Lower lobe of right lung (tissue), 2 donors: Measurements from ENCODE around the gene ATP6V1C2. TPM values are rescaled to one million over a fixed set of nuclear protein-coding genes. Genes with fewer than 3 reads are reported as not detected.

ENCODE experiments used
- ATAC-seq, 2 donors: fragments of 200-7000 bp; cut with Tn5 transposase; one replicate each; pipeline ENCODE4 v1.9.1; 2020 to 2022; ENCODE audit warnings: mild to moderate bottlenecking in 2 of 2, moderate library complexity in 2 of 2
- DNase-seq: peaks from one replicate; pipeline ENCODE4 v3.0.0-alpha.2; 2020
- H3K27ac ChIP-seq: fragments of 200-600 bp; one replicate; pipeline ENCODE4 v1.8.0; 2022
- H3K27me3 ChIP-seq: fragments of 200-600 bp; one replicate; pipeline ENCODE4 v1.8.0; 2022; ENCODE audit warnings: low read depth
- H3K36me3 ChIP-seq: fragments of 200-600 bp; one replicate; pipeline ENCODE4 v1.8.0; 2022; ENCODE audit warnings: mild to moderate bottlenecking
- H3K4me1 ChIP-seq: fragments of 200-600 bp; one replicate; pipeline ENCODE4 v1.8.0; 2022
- H3K4me3 ChIP-seq: fragments of 200-600 bp; one replicate; pipeline ENCODE4 v1.8.0; 2022; ENCODE audit warnings: mild to moderate bottlenecking
- H3K9me3 ChIP-seq: fragments of 200-600 bp; one replicate; pipeline ENCODE4 v1.8.0; 2022
- intact Hi-C: fragments of 100-400 bp; cut with DNase I; formaldehyde crosslinking; loops from one replicate; pipeline ENCODE4 v1.11.0; 2022
- total RNA-seq: library from RNA; stranded (reverse); fragmentation: NEBNext Ultra II Directional; extraction: Animal tissue kit (Norgen Biotek cat#: 25700); gene quantifications from one replicate; pipeline ENCODE4 v1.2.1, GENCODE V29; 2021
- TF ChIP-seq, protein P1 (sequence below): fragments of 200-600 bp; IDR thresholded peaks from one replicate; pipeline ENCODE4 v1.8.0; 2022; ENCODE audit warnings: antibody characterized with exemption, mild to moderate bottlenecking
- donor health status: DM: no; HTN: yes; CAD: no; lungs with severe emphysema.

Gene ATP6V1C2
- total RNA-seq, 1 donor from 2014 or later = 1.7 TPM

DNA sequence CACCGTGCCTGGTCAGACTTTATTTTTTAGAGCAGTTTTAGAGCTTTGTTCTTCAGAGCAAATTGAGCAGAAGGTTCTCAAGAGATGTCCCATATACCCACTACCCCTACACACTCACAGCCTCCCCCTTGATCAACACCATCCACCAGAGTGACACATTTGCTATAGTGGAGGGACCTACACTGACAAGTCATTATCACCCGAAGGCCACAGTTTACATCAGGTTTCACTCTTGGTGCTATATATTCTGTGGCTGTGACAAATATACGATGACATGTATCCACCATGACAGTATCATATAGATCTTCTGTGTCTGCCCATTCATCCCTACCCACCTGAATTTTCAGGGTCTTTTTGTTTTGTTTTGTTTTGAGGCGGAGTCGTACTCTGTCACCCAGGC, 15.4 kb upstream of the ATP6V1C2 start:
- TF ChIP-seq, protein P1, sequence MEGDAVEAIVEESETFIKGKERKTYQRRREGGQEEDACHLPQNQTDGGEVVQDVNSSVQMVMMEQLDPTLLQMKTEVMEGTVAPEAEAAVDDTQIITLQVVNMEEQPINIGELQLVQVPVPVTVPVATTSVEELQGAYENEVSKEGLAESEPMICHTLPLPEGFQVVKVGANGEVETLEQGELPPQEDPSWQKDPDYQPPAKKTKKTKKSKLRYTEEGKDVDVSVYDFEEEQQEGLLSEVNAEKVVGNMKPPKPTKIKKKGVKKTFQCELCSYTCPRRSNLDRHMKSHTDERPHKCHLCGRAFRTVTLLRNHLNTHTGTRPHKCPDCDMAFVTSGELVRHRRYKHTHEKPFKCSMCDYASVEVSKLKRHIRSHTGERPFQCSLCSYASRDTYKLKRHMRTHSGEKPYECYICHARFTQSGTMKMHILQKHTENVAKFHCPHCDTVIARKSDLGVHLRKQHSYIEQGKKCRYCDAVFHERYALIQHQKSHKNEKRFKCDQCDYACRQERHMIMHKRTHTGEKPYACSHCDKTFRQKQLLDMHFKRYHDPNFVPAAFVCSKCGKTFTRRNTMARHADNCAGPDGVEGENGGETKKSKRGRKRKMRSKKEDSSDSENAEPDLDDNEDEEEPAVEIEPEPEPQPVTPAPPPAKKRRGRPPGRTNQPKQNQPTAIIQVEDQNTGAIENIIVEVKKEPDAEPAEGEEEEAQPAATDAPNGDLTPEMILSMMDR = no peak
- Histone ChIP-seq H3K36me3 (no peaks in the 10 kb centered on the region), H3K27ac (no peak overlapping the region), H3K4me1 (no peaks in the 10 kb centered on the region), H3K27me3 (peaks cover 19% of the 10 kb centered on the region), H3K9me3 (no peaks in the 10 kb centered on the region), H3K4me3 (no peak overlapping the region)
- intact Hi-C loops = no loop called here
- no peak for ATAC-seq
- DNase-seq = no peak

DNA sequence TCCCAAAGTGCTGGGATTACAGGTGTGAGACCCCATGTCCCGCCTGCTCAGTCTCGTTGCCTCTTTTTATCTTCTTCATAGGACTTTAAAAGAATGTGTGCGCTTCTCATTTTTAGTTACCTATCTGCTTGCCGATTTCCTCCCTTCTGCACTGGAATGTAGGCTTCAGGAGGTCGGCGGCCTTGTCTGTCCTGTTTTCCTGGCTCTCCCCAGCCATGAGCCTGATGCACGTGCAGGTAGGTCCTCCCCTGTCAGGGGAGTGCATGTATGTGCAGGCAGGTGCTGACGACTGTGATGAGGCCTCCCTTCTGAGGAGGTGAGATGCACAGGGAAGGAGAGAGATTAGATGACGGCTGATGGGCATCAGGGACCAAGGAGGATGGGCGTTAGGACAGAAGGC, 13.6 kb upstream of the ATP6V1C2 start:
- Histone ChIP-seq H3K4me1 (no peaks in the 10 kb centered on the region), H3K9me3 (no peaks in the 10 kb centered on the region), H3K4me3 (no peak overlapping the region), H3K27me3 (peaks cover 26% of the 10 kb centered on the region), H3K36me3 (no peaks in the 10 kb centered on the region), H3K27ac (no peak overlapping the region)
- ATAC-seq (no peak), DNase-seq (no peak)
- TF ChIP-seq, protein P1 = no peak
- intact Hi-C loops = no loop called here

DNA sequence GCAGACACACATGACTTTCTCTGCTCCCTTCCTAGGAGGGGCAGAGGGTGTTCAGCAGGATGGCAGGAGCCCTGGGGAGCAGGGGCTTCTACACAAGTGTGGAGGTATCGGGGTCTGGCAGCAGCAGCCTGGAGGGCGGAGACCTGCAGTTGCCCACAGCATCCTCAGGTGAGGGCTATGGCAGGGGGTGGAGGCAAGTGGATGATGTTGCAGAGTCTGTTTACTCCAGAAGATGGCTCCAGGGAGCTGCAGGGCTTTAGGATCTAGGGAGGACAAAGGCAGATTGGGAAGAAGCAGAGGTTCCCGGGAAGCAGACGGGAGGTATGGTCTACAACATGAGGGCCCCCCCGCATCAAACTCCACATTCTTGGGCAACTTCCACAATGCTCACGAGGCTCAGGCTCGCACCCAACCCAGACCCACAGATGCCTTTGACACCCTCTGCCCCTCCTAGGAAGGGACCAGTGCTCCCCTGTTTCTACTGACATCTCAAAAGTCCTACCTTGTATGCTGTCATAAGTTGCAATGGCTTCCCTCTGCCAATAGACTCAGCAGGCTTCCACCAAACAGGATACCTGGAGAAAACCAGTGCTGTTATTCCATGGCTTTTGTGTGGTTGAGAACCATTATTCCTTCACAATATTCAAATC, 12.0 kb upstream of the ATP6V1C2 start:
- H3K9me3 ChIP-seq = no peaks in the 10 kb centered on the region
- TF ChIP-seq, protein P1 = no peak
- H3K27me3 ChIP-seq = peaks cover 26% of the 10 kb centered on the region
- H3K27ac ChIP-seq = no peak overlapping the region
- DNase-seq (no peak), ATAC-seq (peak; percentile 60 to 61)
- no peaks in the 10 kb centered on the region for H3K36me3 ChIP-seq
- no peaks in the 10 kb centered on the region for H3K4me1 ChIP-seq
- intact Hi-C loops = no loop called here
- no peak overlapping the region for H3K4me3 ChIP-seq

DNA sequence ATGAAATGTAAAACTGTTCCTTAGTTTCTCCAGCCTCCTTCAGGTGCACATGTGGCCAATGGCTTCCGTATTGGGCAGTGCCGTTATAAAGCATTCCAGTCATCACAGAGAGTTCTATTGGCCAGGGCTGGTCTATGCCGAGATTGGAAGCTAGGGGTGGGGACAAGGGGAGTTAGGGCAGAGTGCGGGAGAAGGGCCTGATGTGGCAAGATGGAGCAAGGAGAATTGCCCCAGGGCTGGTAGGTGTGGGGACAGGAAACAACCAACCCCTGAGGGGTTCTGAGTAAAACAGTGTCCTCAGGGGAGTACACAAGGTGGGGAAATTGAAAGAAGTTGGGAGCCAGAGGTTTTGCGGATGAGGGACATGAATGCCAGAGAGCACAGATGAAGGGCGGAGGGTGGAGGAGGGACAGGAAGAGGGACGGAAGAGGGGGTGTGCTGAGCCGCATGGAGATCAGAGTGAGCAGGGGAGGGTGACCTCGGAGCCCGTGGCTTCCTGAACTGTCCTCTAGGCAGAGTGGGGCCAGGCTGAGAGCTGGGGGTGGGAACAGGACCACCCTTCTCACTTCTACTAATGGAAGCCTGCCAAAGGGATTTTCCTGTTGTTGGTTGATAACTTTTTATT, 9.1 kb upstream of the ATP6V1C2 start:
- Histone ChIP-seq H3K36me3 (no peaks in the 10 kb centered on the region), H3K9me3 (no peaks in the 10 kb centered on the region), H3K4me1 (no peaks in the 10 kb centered on the region), H3K27me3 (peaks cover 29% of the 10 kb centered on the region), H3K4me3 (no peak overlapping the region), H3K27ac (no peak overlapping the region)
- ATAC-seq = no peak
- no peak for DNase-seq
- intact Hi-C loops = no loop called here
- TF ChIP-seq, protein P1 = no peak

DNA sequence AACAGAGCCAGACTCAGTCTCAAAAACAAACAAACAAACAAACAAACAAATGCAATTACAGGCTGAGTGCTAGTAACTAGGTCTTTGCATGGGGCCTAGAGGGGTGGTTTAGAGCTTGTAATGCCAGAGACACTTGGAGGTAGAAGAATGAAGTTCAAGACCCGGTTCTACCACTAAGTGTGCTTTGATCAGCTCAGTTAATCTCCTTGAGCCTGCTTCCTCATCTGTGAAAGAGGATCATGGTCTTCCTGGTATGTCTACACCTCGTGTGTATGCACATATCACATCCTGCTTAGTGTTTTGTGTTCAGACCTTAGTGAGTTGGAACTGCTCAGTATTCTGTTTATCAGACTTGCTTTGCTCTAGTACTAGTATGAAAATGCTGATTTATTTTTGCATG, 4.8 kb upstream of the ATP6V1C2 start:
- Histone ChIP-seq H3K36me3 (no peaks in the 10 kb centered on the region), H3K4me1 (no peaks in the 10 kb centered on the region), H3K27me3 (peaks cover 21% of the 10 kb centered on the region), H3K9me3 (no peaks in the 10 kb centered on the region), H3K27ac (no peak overlapping the region), H3K4me3 (no peak overlapping the region)
- DNase-seq (no peak), ATAC-seq (no peak)
- TF ChIP-seq, protein P1 = no peak
- intact Hi-C loops = no loop called here
